ENCODE measurements around the gene GIGYF2. TPM values are rescaled to one million over a fixed set of nuclear protein-coding genes. Genes with fewer than 3 reads are reported as not detected.

GIGYF2 gene
- total and polyA plus RNA-seq, 3 donors from 2014 or later, result 107 to 173 (median 150) TPM

- H3K4me3 ChIP-seq, result no peak overlapping the region
- DNase-seq, result no peak
- H3K27me3 ChIP-seq, result no peaks in the 10 kb centered on the region
- no peaks in the 10 kb centered on the region for H3K4me1 ChIP-seq
- no peak overlapping the region for H3K27ac ChIP-seq
- 85 to 92% methylated on average over 2 of the region's 2 CpGs for WGBS, 2 donors
- TF ChIP-seq, protein P1, sequence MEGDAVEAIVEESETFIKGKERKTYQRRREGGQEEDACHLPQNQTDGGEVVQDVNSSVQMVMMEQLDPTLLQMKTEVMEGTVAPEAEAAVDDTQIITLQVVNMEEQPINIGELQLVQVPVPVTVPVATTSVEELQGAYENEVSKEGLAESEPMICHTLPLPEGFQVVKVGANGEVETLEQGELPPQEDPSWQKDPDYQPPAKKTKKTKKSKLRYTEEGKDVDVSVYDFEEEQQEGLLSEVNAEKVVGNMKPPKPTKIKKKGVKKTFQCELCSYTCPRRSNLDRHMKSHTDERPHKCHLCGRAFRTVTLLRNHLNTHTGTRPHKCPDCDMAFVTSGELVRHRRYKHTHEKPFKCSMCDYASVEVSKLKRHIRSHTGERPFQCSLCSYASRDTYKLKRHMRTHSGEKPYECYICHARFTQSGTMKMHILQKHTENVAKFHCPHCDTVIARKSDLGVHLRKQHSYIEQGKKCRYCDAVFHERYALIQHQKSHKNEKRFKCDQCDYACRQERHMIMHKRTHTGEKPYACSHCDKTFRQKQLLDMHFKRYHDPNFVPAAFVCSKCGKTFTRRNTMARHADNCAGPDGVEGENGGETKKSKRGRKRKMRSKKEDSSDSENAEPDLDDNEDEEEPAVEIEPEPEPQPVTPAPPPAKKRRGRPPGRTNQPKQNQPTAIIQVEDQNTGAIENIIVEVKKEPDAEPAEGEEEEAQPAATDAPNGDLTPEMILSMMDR (IDR thresholded peaks at IDR 0.05), result no peak
- no peaks in the 10 kb centered on the region for H3K9me3 ChIP-seq
- intact Hi-C loops (cut with DNase I; ENCODE audit: low total_unique reads), result no loop called here
- no peaks in the 10 kb centered on the region for H3K36me3 ChIP-seq (ENCODE audit: low read depth, missing control alignments)
Observed at GRCh38 chr2:232721882-232722281, 24.8 kb downstream of the GIGYF2 start.

GRCh38 chr2:232723027-232723426, 25.9 kb downstream of the GIGYF2 start:
- no peak for DNase-seq
- Histone ChIP-seq H3K4me1 (no peaks in the 10 kb centered on the region), H3K27me3 (no peaks in the 10 kb centered on the region), H3K9me3 (no peaks in the 10 kb centered on the region), H3K27ac (no peak overlapping the region), H3K4me3 (no peak overlapping the region), H3K36me3 (ENCODE audit: low read depth, missing control alignments) (no peaks in the 10 kb centered on the region)
- TF ChIP-seq, protein P1 (IDR thresholded peaks at IDR 0.05), result no peak
- TF ChIP-seq POLR2A (IDR thresholded peaks at IDR 0.05), result no peak
- intact Hi-C loops (cut with DNase I; ENCODE audit: low total_unique reads), result no loop called here
- WGBS, 2 donors, result 59 to 75% methylated on average over 1 of the region's 1 CpG

- intact Hi-C loops (cut with DNase I; ENCODE audit: low total_unique reads), result no loop called here
- DNase-seq, result no peak
- 92 to 99% methylated on average over 3 of the region's 3 CpGs for WGBS, 2 donors
Observed at GRCh38 chr2:232728785-232729184, 31.7 kb downstream of the GIGYF2 start.

GRCh38 chr2:232731470-232731869, 34.3 kb downstream of the GIGYF2 start:
- intact Hi-C loops (cut with DNase I; ENCODE audit: low total_unique reads), result no loop called here
- TF ChIP-seq POLR2A (IDR thresholded peaks at IDR 0.05), result no peak
- TF ChIP-seq, protein P1 (IDR thresholded peaks at IDR 0.05), result no peak
- DNase-seq, result no peak
- 74 to 76% methylated on average over 2 of the region's 2 CpGs for WGBS, 2 donors
- Histone ChIP-seq H3K27ac (no peak overlapping the region), H3K9me3 (no peaks in the 10 kb centered on the region), H3K4me3 (no peak overlapping the region), H3K4me1 (no peaks in the 10 kb centered on the region), H3K27me3 (no peaks in the 10 kb centered on the region), H3K36me3 (ENCODE audit: low read depth, missing control alignments) (no peaks in the 10 kb centered on the region)

More at GRCh38 chr2:232728785-232729184, 31.7 kb downstream of the GIGYF2 start:
- Histone ChIP-seq H3K4me3 (no peak overlapping the region), H3K27me3 (no peaks in the 10 kb centered on the region), H3K27ac (no peak overlapping the region), H3K4me1 (no peaks in the 10 kb centered on the region), H3K36me3 (ENCODE audit: low read depth, missing control alignments) (no peaks in the 10 kb centered on the region), H3K9me3 (no peaks in the 10 kb centered on the region)
- TF ChIP-seq POLR2A (IDR thresholded peaks at IDR 0.05), result no peak
- TF ChIP-seq, protein P1 (IDR thresholded peaks at IDR 0.05), result no peak

DNA sequence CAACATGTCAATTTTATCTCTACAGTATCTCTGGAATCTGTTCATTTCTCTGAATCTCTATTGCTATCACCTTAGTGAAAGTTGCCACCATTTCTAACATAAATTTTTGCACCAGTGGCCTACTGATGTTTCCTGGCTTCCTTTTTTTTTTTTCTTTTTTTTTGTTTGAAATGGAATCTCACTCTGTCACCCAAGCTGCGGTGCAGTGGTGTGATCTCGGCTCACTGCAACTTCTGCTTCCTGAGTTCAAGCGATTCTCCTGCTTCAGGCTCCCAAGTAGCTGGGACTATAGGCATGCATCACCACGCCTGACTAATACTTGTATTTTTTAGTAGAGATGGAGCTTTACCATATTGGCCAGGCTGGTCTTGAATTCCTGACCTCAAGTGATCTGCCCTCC, 44.2 kb downstream of the GIGYF2 start:
- TF ChIP-seq, protein P1 (IDR thresholded peaks at IDR 0.05), result no peak
- TF ChIP-seq POLR2A (IDR thresholded peaks at IDR 0.05), result no peak
- 91 to 96% methylated on average over 4 of the region's 4 CpGs for WGBS, 2 donors
- no peak for DNase-seq

More for the DNA sequence above, 44.2 kb downstream of the GIGYF2 start:
- intact Hi-C loops (cut with DNase I; ENCODE audit: low total_unique reads), result no loop called here
- no peak overlapping the region for H3K27ac ChIP-seq
- H3K4me3 ChIP-seq, result no peak overlapping the region
- H3K36me3 ChIP-seq (ENCODE audit: low read depth, missing control alignments), result no peaks in the 10 kb centered on the region
- H3K9me3 ChIP-seq, result no peaks in the 10 kb centered on the region
- H3K4me1 ChIP-seq, result no peaks in the 10 kb centered on the region
- no peaks in the 10 kb centered on the region for H3K27me3 ChIP-seq
